Body of pancreas (tissue), 4 donors: Measurements from ENCODE around the gene GRIP1. TPM values are rescaled to one million over a fixed set of nuclear protein-coding genes. Genes with fewer than 3 reads are reported as not detected.

ENCODE experiments used
- ATAC-seq: fragments of 150-250 bp; one replicate; pipeline ENCODE4 v1.9.1; 2016
- DNase-seq, 4 donors: peaks; one replicate each; pipeline ENCODE4 v3.0.0-alpha.2; 2019
- H3K27ac ChIP-seq, 4 donors: fragments of 200-600 bp; sonication (generic); 1 replicate in 3 of 4; 2 replicates in 1 of 4; pipeline versions ENCODE4 v1.5.1 to v1.6.1; 2016 to 2019; ENCODE audit warnings: mild to moderate bottlenecking in 1 of 4, mixed read lengths in 1 of 4, moderate library complexity in 1 of 4
- H3K27me3 ChIP-seq, 2 donors: fragments of 200-600 bp; sonication (generic); one replicate each; pipeline ENCODE4 v1.6.0; 2016; ENCODE audit warnings: mild to moderate bottlenecking in 1 of 2
- H3K36me3 ChIP-seq, 2 donors: fragments of 200-600 bp; sonication (generic); replicated peaks in 1 of 2; 2 replicates each; pipeline ENCODE4 v1.5.1; 2016; ENCODE audit warnings: low read depth in 2 of 2; ENCODE audit not compliant: insufficient read depth in 1 of 2
- H3K4me1 ChIP-seq: fragments of 200-600 bp; sonication (generic); one replicate; pipeline ENCODE4 v1.6.0; 2016
- H3K4me3 ChIP-seq, 2 donors: fragments of 200-600 bp; sonication (generic); 1 replicate in 1 of 2; 2 replicates in 1 of 2; pipeline ENCODE4 v1.5.1; 2016 to 2019
- H3K9me3 ChIP-seq, 3 donors: fragments of 200-600 bp; sonication (generic); 1 replicate in 2 of 3; 2 replicates in 1 of 3; pipeline ENCODE4 v1.5.1; 2016
- CTCF ChIP-seq, 7 experiments: fragments of 450-650 bp in 4 of 7; fragments of 200-600 bp in 3 of 7; sonication (generic) in 3 of 7; IDR thresholded peaks; one replicate each; pipeline ENCODE4 v1.5.1; 2016 to 2019; ENCODE audit warnings: antibody characterized with exemption in 7 of 7
- POLR2A ChIP-seq, 3 donors: fragments of 450-650 bp; IDR thresholded peaks; one replicate each; pipeline ENCODE4 v1.6.1; 2016; ENCODE audit warnings: antibody characterized with exemption in 3 of 3, mild to moderate bottlenecking in 2 of 3
- WGBS, 2 donors: methylation state at CpG; one replicate each; pipeline ENCODE4 v1.1.5; 2017; 5-methylcytosine and 5-hydroxymethylcytosine counted together
- intact Hi-C: fragments of 100-400 bp; cut with DNase I; formaldehyde crosslinking; loops from one replicate; pipeline ENCODE4 v1.15.1; 2023
- total RNA-seq, 2 donors: library from RNA; depleted of rRNA; stranded (reverse); fragments of >200 nt; gene quantifications; one replicate each; pipeline ENCODE4 v1.1.0, GENCODE V29; 2016

GRIP1 gene
- total RNA-seq, 2 donors from 2014 or later: 7.5 to 17.8 TPM

GRCh38 chr12:66688846-66689439 is 10.1 kb upstream of the GRIP1 start:
- H3K9me3 ChIP-seq: no peaks in the 10 kb centered on the region
- intact Hi-C loops: loop anchor here (10.0 kb wide), 1 partner anchor 176 kb away; no protein-coding TSS in a partner anchor
- TF ChIP-seq CTCF (IDR thresholded peaks at IDR 0.05) (peak; percentile 34 to 87 (median 63)), POLR2A (IDR thresholded peaks at IDR 0.05) (no peak)
- no peaks in the 10 kb centered on the region for H3K36me3 ChIP-seq
- no peak overlapping the region for H3K27ac ChIP-seq
- H3K4me3 ChIP-seq: no peak overlapping the region
- WGBS, 2 donors: 49 to 50% methylated on average over 8 of the region's 8 CpGs
- ATAC-seq: peak; percentile 67
- no peaks in the 10 kb centered on the region for H3K27me3 ChIP-seq
- DNase-seq: peak; percentile 52 to 74 (median 64)
- H3K4me1 ChIP-seq: no peaks in the 10 kb centered on the region

GRCh38 chr12:66684222-66684621 is 5.3 kb upstream of the GRIP1 start:
- H3K4me1 ChIP-seq: no peaks in the 10 kb centered on the region
- intact Hi-C loops: loop anchor here (10.0 kb wide), 1 partner anchor 181 kb away; no protein-coding TSS in a partner anchor
- WGBS, 2 donors: 84 to 92% methylated on average over 6 of the region's 6 CpGs
- H3K4me3 ChIP-seq: no peak overlapping the region
- TF ChIP-seq POLR2A (IDR thresholded peaks at IDR 0.05): no peak
- TF ChIP-seq CTCF (IDR thresholded peaks at IDR 0.05): no peak
- no peaks in the 10 kb centered on the region for H3K9me3 ChIP-seq
- H3K27me3 ChIP-seq: no peaks in the 10 kb centered on the region
- no peak overlapping the region for H3K27ac ChIP-seq
- no peak for ATAC-seq
- no peak for DNase-seq
- no peaks in the 10 kb centered on the region for H3K36me3 ChIP-seq

GRCh38 chr12:66683822-66684221 is 4.9 kb upstream of the GRIP1 start:
- H3K36me3 ChIP-seq: no peaks in the 10 kb centered on the region
- TF ChIP-seq POLR2A (IDR thresholded peaks at IDR 0.05) (no peak), CTCF (IDR thresholded peaks at IDR 0.05) (no peak)
- DNase-seq (no peak), ATAC-seq (no peak)
- no peak overlapping the region for H3K27ac ChIP-seq
- intact Hi-C loops: loop anchor here (10.0 kb wide), 1 partner anchor 181 kb away; no protein-coding TSS in a partner anchor
- H3K27me3 ChIP-seq: no peaks in the 10 kb centered on the region
- 66% methylated on average over 3 of the region's 3 CpGs for whole genome bisulfite sequencing, 2 donors
- no peaks in the 10 kb centered on the region for H3K4me1 ChIP-seq
- H3K9me3 ChIP-seq: no peaks in the 10 kb centered on the region
- H3K4me3 ChIP-seq: no peak overlapping the region

- H3K36me3 ChIP-seq: no peaks in the 10 kb centered on the region
- no peak for DNase-seq
- no peak for ATAC-seq
- TF ChIP-seq CTCF (IDR thresholded peaks at IDR 0.05) (no peak), POLR2A (IDR thresholded peaks at IDR 0.05) (no peak)
- no peaks in the 10 kb centered on the region for H3K27me3 ChIP-seq
- intact Hi-C loops: loop anchor here (10.0 kb wide), 1 partner anchor 182 kb away; no protein-coding TSS in a partner anchor
- WGBS, 2 donors: 80 to 88% methylated on average over 6 of the region's 6 CpGs
- no peaks in the 10 kb centered on the region for H3K4me1 ChIP-seq
- no peak overlapping the region for H3K4me3 ChIP-seq
- no peak overlapping the region for H3K27ac ChIP-seq
- no peaks in the 10 kb centered on the region for H3K9me3 ChIP-seq
Measured at GRCh38 chr12:66683073-66683472, 4.2 kb upstream of the GRIP1 start.
